Neural cell (in vitro differentiated cells): ENCODE data around the gene OTOP3. TPM values are rescaled to one million over a fixed set of nuclear protein-coding genes. Genes with fewer than 3 reads are reported as not detected.

Source experiments
- H2AFZ ChIP-seq: fragments of 200-600, 300-800 bp; sonication (generic), shearing (Covaris generic); 2 replicates; pipeline ENCODE4 v1.6.0; 2014; ENCODE audit warnings: low read depth, mild to moderate bottlenecking, antibody characterized with exemption, low read length, moderate library complexity
- H3F3A ChIP-seq: fragments of 200-600 bp; shearing (Covaris generic); 2 replicates; pipeline ENCODE4 v1.6.1; 2016; ENCODE audit warnings: mild to moderate bottlenecking, moderate library complexity, mixed read lengths, antibody characterized with exemption, low read length; ENCODE audit not compliant: insufficient read depth, poor library complexity, severe bottlenecking
- H3K27ac ChIP-seq: fragments of 200-600, 300-800 bp; sonication (generic), shearing (Covaris generic); 2 replicates; pipeline ENCODE4 v1.5.1; 2014; ENCODE audit warnings: mild to moderate bottlenecking, low read length, moderate library complexity
- H3K27me3 ChIP-seq: fragments of 300-800, 200-600 bp; sonication (generic), shearing (Covaris generic); 2 replicates; pipeline ENCODE4 v1.6.0; 2014; ENCODE audit warnings: mild to moderate bottlenecking, low read depth, low read length, moderate library complexity; ENCODE audit not compliant: insufficient read depth
- H3K36me3 ChIP-seq: fragments of 300-800, 200-600 bp; sonication (generic), shearing (Covaris generic); 2 replicates; pipeline ENCODE4 v1.5.1; 2014; ENCODE audit warnings: mild to moderate bottlenecking, antibody characterized with exemption, low read length, moderate library complexity; ENCODE audit not compliant: insufficient read depth
- H3K4me2 ChIP-seq: fragments of 300-800, 200-600 bp; sonication (generic), shearing (Covaris generic); 2 replicates; pipeline ENCODE4 v1.6.0; 2014; ENCODE audit warnings: mild to moderate bottlenecking, low read length
- H3K4me3 ChIP-seq: fragments of 300-800, 200-600 bp; sonication (generic), shearing (Covaris generic); 2 replicates; pipeline ENCODE4 v1.5.1; 2014; ENCODE audit warnings: mild to moderate bottlenecking, low read length, moderate library complexity
- H3K79me2 ChIP-seq: fragments of 200-600 bp; shearing (Covaris generic); replicated peaks from 2 replicates; pipeline ENCODE4 v1.6.0; 2014; ENCODE audit warnings: mild to moderate bottlenecking, low read length, moderate library complexity; ENCODE audit not compliant: insufficient read depth
- H3K9ac ChIP-seq: fragments of 300-800, 200-600 bp; sonication (generic), shearing (Covaris generic); 2 replicates; pipeline ENCODE4 v1.6.1; 2016; ENCODE audit warnings: mild to moderate bottlenecking, low read length, mixed read lengths
- H3K9me2 ChIP-seq: fragments of 200-600 bp; shearing (Covaris generic); 2 replicates; pipeline ENCODE4 v1.6.1; 2016; ENCODE audit warnings: mild to moderate bottlenecking, low read length, mixed read lengths; ENCODE audit not compliant: insufficient read depth
- H3K9me3 ChIP-seq: fragments of 200-600, 300-800 bp; sonication (generic), shearing (Covaris generic); 2 replicates; pipeline ENCODE4 v1.6.1; 2016; ENCODE audit warnings: mild to moderate bottlenecking, mixed run types, low read length, moderate library complexity, mixed read lengths
- H4K20me1 ChIP-seq: fragments of 200-600 bp; shearing (Covaris generic); 2 replicates; pipeline ENCODE4 v1.6.1; 2016; ENCODE audit warnings: mild to moderate bottlenecking, mixed run types; ENCODE audit not compliant: insufficient read depth
- CTCF ChIP-seq: fragments of 450-650 bp; IDR thresholded peaks from 2 replicates; pipeline ENCODE4 v1.5.1; 2014; ENCODE audit warnings: antibody characterized with exemption, mild to moderate bottlenecking, moderate library complexity; ENCODE audit not compliant: poor library complexity, severe bottlenecking
- EP300 ChIP-seq: fragments of 450-650 bp; conservative IDR thresholded peaks from 2 replicates; pipeline ENCODE4 v1.6.1; 2014; ENCODE audit warnings: antibody characterized with exemption, mild to moderate bottlenecking, moderate library complexity; ENCODE audit not compliant: poor library complexity, severe bottlenecking
- EZH2 ChIP-seq: fragments of 200-600, 300-800 bp; shearing (Covaris generic), sonication (generic); IDR thresholded peaks from 2 replicates; pipeline ENCODE4 v1.6.1; 2014; ENCODE audit warnings: antibody characterized with exemption, low read length, borderline replicate concordance, mild to moderate bottlenecking; ENCODE audit not compliant: insufficient read depth, poor library complexity, severe bottlenecking
- MXI1 ChIP-seq: fragments of 450-650 bp; conservative IDR thresholded peaks from 2 replicates; pipeline ENCODE4 v1.6.1; 2014; ENCODE audit warnings: antibody characterized with exemption, mild to moderate bottlenecking; ENCODE audit not compliant: poor library complexity, severe bottlenecking
- POLR2AphosphoS5 ChIP-seq: IDR thresholded peaks from 2 replicates; pipeline ENCODE4 v1.6.1; 2012
- RAD21 ChIP-seq: fragments of 450-650 bp; conservative IDR thresholded peaks from 2 replicates; pipeline ENCODE4 v1.6.1; 2014; ENCODE audit warnings: antibody characterized with exemption, mild to moderate bottlenecking, moderate library complexity
- REST ChIP-seq: IDR thresholded peaks from 2 replicates; pipeline ENCODE4 v1.6.1; 2012; ENCODE audit warnings: borderline replicate concordance
- SMC3 ChIP-seq: fragments of 450-650 bp; conservative IDR thresholded peaks from 2 replicates; pipeline ENCODE4 v1.6.1; 2014; ENCODE audit warnings: antibody characterized with exemption, mild to moderate bottlenecking, moderate library complexity; ENCODE audit not compliant: poor library complexity
- TAF1 ChIP-seq: IDR thresholded peaks from 2 replicates; pipeline ENCODE4 v1.6.1; 2012; ENCODE audit warnings: low read depth
- polyA plus RNA-seq: library from polyadenylated mRNA; depleted of rRNA; stranded (reverse); fragments of >200 nt; gene quantifications from 2 replicates; pipeline ENCODE4 v1.2.3, GENCODE V29; 2014

The OTOP3 gene
- polyA plus RNA-seq, 1 donor from 2014 or later: not detected

- no peak overlapping the region for H2AFZ ChIP-seq
- H3K9ac ChIP-seq: no peak overlapping the region
- no peak for TF ChIP-seq SMC3
- TF ChIP-seq RAD21: no peak
- no peak for TF ChIP-seq REST
- TF ChIP-seq TAF1: no peak
- no peak for TF ChIP-seq EP300
- TF ChIP-seq MXI1: no peak
- TF ChIP-seq EZH2: no peak
- TF ChIP-seq CTCF: no peak
- no peak for TF ChIP-seq POLR2AphosphoS5
- no peak overlapping the region for H3K27ac ChIP-seq
- H3K79me2 ChIP-seq: no peaks in the 10 kb centered on the region
- H3K9me3 ChIP-seq: no peaks in the 10 kb centered on the region
- H3K27me3 ChIP-seq: peaks cover 3% of the 10 kb centered on the region
- no peak overlapping the region for H3K4me2 ChIP-seq
- H3F3A ChIP-seq: no peaks in the 10 kb centered on the region
- no peak overlapping the region for H3K4me3 ChIP-seq
- H3K36me3 ChIP-seq: no peaks in the 10 kb centered on the region
- no peaks in the 10 kb centered on the region for H3K9me2 ChIP-seq
- no peaks in the 10 kb centered on the region for H4K20me1 ChIP-seq
Measured at GRCh38 chr17:74978240-74978639, 42.5 kb downstream of the OTOP3 start.

GRCh38 chr17:74979408-74980146 is 43.9 kb downstream of the OTOP3 start:
- H3K79me2 ChIP-seq: no peaks in the 10 kb centered on the region
- H3K4me3 ChIP-seq: no peak overlapping the region
- H3K36me3 ChIP-seq: no peaks in the 10 kb centered on the region
- TF ChIP-seq EP300 (no peak), RAD21 (no peak), POLR2AphosphoS5 (no peak), CTCF (no peak), SMC3 (no peak), REST (no peak)
- H3K27me3 ChIP-seq: no peaks in the 10 kb centered on the region
- no peaks in the 10 kb centered on the region for H4K20me1 ChIP-seq
- H2AFZ ChIP-seq: no peak overlapping the region
- no peaks in the 10 kb centered on the region for H3F3A ChIP-seq
- H3K9ac ChIP-seq: no peak overlapping the region
- no peak overlapping the region for H3K27ac ChIP-seq
- H3K4me2 ChIP-seq: no peak overlapping the region
- H3K9me3 ChIP-seq: no peaks in the 10 kb centered on the region
- no peaks in the 10 kb centered on the region for H3K9me2 ChIP-seq
